Measurements from ENCODE around the gene OR6B1. TPM values are rescaled to one million over a fixed set of nuclear protein-coding genes. Genes with fewer than 3 reads are reported as not detected.

The OR6B1 gene
- total RNA-seq, 1 donor = not detected

DNA sequence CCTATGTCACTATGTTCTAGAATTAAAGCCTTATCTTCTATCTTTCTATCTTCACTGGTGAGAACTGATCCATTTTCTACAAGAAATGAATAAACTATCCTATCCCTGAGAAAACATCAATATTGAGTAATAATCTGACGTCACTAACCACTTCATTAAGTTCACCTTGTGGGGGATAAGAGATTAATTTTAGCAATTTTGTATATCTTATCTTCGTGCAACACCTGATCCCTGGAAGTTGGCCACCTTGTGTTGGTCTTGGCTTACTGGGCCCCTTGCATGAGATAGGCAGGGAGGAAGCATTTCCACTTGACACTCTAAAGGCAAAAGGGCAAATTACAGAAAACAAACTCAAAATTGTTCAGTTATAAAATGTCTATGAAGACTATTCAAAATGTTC, 20.1 kb upstream of the OR6B1 start:
- TF ChIP-seq, protein P1, sequence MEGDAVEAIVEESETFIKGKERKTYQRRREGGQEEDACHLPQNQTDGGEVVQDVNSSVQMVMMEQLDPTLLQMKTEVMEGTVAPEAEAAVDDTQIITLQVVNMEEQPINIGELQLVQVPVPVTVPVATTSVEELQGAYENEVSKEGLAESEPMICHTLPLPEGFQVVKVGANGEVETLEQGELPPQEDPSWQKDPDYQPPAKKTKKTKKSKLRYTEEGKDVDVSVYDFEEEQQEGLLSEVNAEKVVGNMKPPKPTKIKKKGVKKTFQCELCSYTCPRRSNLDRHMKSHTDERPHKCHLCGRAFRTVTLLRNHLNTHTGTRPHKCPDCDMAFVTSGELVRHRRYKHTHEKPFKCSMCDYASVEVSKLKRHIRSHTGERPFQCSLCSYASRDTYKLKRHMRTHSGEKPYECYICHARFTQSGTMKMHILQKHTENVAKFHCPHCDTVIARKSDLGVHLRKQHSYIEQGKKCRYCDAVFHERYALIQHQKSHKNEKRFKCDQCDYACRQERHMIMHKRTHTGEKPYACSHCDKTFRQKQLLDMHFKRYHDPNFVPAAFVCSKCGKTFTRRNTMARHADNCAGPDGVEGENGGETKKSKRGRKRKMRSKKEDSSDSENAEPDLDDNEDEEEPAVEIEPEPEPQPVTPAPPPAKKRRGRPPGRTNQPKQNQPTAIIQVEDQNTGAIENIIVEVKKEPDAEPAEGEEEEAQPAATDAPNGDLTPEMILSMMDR (IDR thresholded peaks at IDR 0.05; ENCODE audit: insufficient read depth, low read depth, low read length) = no peak
- peak; percentile 12 for DNase-seq (ENCODE audit: low read depth)
- no peak overlapping the region for H3K4me3 ChIP-seq (ENCODE audit: low read depth, low read length)

DNA sequence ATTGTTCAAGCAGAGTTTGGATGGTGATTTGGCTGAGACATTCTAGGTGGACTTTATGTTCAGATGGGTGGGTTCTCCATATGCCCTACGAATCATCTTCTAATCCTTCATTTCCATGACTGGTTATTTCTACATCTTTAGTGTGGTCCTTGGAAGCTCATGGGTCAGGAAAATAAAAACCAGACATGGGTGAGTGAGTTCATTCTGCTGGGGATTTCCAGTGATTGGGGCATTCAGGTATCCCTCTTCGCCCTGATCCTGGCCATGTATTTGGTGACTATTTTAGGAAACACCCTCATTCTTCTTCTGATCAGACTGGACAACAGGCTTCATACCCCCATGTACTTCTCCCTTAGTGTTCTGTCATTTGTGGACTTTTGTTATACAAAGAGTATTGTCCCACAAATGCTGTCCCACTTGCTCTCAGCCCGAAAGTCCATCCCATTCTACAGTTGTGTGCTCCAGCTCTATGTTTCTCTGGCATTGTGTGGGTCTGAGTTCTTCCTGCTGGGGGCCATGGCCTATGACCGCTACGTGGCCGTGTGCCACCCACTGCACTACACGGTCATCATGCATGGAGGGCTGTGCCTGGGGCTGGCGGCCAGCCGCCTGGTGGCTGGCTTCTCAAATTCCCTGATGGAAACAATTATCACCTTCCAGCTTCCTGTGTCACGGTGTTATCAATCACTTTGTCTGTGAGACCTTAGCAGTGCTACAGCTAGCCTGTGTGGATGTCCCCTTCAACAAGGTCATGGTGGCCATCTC, 19.2 kb upstream of the OR6B1 start:
- TF ChIP-seq, protein P1 (IDR thresholded peaks at IDR 0.05; ENCODE audit: insufficient read depth, low read depth, low read length) = no peak
- DNase-seq (ENCODE audit: low read depth) = no peak

DNA sequence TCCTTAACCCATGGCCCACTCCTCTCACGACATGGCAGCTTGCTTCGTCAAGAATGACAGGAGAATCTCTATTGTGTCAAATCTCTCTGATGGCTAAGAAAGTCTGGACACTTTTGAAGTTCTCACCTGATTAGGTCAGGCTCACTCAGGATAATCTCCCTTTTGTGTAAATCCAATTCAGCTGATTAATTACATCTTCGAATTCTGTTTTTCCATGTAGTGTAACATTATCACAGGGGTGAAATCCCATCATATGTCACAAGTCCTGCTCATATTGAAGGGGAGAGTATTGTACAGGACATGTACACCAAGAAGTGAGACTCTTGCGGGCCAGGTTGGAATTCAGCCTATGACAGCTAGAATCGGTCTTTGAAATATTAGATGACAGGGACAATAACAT, 16.2 kb upstream of the OR6B1 start:
- DNase-seq (ENCODE audit: low read depth) = no peak
- TF ChIP-seq, protein P1 (IDR thresholded peaks at IDR 0.05; ENCODE audit: insufficient read depth, low read depth, low read length) = no peak
- H3K4me3 ChIP-seq (ENCODE audit: low read depth, low read length) = no peak overlapping the region

More for the DNA sequence above, 19.2 kb upstream of the OR6B1 start:
- H3K4me3 ChIP-seq (ENCODE audit: low read depth, low read length) = no peak overlapping the region

DNA sequence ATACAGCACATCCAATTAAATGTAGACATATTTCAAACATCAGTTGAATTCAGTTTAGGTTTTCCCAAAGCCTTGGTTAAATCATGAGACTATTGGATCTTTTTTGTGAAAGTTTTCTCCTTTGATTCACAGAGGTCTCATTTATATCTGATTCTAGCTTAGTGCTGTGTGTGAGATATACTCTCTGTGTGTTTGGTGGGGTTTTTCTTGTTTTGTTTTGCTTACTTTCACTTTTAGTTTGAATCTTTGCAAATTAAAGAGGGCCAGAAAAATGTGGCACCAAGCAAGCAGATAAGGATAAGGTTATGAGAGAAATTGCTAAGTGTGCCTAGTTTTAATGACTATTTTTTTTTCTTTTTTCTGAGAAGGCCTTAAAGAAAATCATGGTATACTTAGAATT, 12.6 kb upstream of the OR6B1 start:
- TF ChIP-seq, protein P1 (IDR thresholded peaks at IDR 0.05; ENCODE audit: insufficient read depth, low read depth, low read length) = no peak
- no peak overlapping the region for H3K4me3 ChIP-seq (ENCODE audit: low read depth, low read length)
- DNase-seq (ENCODE audit: low read depth) = no peak

DNA sequence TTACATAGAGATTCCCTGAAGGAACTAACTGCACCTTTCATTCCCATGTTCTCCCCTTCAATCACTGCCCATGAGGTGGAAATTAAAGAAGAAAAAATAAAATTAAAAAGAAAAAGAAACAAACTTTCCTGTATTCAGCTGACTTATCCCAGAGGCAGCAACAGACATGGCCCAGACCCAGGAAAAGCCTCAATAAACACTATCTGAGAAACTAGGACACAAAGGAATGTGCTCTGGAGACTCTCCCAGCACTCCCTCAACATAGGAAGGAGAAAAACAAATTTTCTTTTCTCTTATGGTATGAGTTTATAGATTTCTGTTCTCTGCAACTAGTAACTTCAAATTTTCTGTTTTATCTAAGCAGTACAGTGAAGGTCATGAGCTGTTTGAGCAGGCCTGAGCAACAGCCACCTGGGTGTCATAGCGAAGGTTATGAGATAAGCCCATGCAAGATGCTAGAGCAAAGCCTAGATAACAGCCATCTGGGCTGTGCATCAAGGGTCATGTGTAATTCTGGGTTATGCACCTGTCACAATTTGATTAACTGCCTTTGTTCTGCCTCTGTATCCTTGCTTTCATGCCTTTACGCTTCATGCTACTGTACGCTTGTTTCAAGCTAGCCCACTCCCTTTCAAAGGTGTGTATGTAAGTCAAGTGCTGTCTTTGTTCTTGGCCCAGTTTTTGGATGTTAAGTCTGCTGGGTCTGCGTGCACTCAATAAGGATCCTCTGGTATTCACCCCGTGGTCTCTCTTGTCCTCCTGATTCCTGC, 11.0 kb upstream of the OR6B1 start:
- TF ChIP-seq, protein P1 (IDR thresholded peaks at IDR 0.05; ENCODE audit: insufficient read depth, low read depth, low read length) = no peak
- DNase-seq (ENCODE audit: low read depth) = peak; percentile 61
- no peak overlapping the region for H3K4me3 ChIP-seq (ENCODE audit: low read depth, low read length)

DNA sequence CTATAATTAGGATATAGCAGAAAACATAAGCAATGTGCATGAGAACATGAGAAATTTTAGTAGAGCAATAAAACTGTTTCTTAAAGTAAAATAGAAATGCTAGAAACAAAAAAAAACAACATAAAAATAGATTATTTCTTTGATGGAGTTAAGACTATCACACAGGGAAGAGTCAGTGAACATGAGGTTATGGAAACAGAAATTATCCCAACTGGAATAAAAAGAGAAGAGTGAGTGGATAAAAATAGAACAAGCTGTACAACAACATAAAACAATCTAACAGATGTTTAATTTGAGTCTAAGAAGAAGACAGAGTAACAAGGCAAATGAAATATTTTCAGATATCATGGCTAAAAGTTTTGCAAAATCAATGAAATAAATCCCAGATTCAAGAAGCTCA, 7.5 kb upstream of the OR6B1 start:
- H3K4me3 ChIP-seq (ENCODE audit: low read depth, low read length) = no peak overlapping the region
- DNase-seq (ENCODE audit: low read depth) = no peak
- TF ChIP-seq, protein P1 (IDR thresholded peaks at IDR 0.05; ENCODE audit: insufficient read depth, low read depth, low read length) = no peak

All from fibroblast of villous mesenchyme (primary cell).